ENCODE data around the gene HYAL3. TPM values are rescaled to one million over a fixed set of nuclear protein-coding genes. Genes with fewer than 3 reads are reported as not detected.

The HYAL3 gene
- total and polyA plus RNA-seq, 2 experiments from 2014 or later, result 2.4 to 7.1 TPM

GRCh38 chr3:50290161-50290641 is 9.0 kb downstream of the HYAL3 start:
- Histone ChIP-seq H3K27me3 (ENCODE audit: insufficient read depth) (no peaks in the 10 kb centered on the region), H4K20me1 (replicated peaks; ENCODE audit: insufficient read depth) (no peaks in the 10 kb centered on the region; the same call in 1 of the 2 replicates), H3K27ac (ENCODE audit: low read depth) (no peak overlapping the region), H3K4me3 (no peak overlapping the region), H3K4me2 (no peak overlapping the region), H3K4me1 (ENCODE audit: insufficient read depth) (peaks cover 5% of the 10 kb centered on the region), H3K9me2 (ENCODE audit: insufficient read depth) (no peaks in the 10 kb centered on the region), H3K79me2 (replicated peaks; ENCODE audit: insufficient read depth) (peaks cover 17% of the 10 kb centered on the region), H3K36me3 (ENCODE audit: insufficient read depth) (peaks cover 11% of the 10 kb centered on the region), H3F3A (replicated peaks; ENCODE audit: low read depth) (0 out of 2 replicates have a peak, but pooled peaks cover 4% of the 10 kb centered on the region), H2AFZ (no peak overlapping the region)
- Mint-ChIP-seq H3K4me3 (peak overlapping the region; percentile 86; the same call in 2 of the 3 replicates), H3K27me3 (ENCODE audit: insufficient read depth, low read depth, poor library complexity) (peaks cover 8% of the 10 kb centered on the region), H3K27ac (no peak overlapping the region), H3K9me3 (no peaks in the 10 kb centered on the region), H3K36me3 (ENCODE audit: low read depth) (peaks cover 47% of the 10 kb centered on the region), H3K4me1 (peaks cover 11% of the 10 kb centered on the region)
- DNase-seq (ENCODE audit: low spot score) (no peak), ATAC-seq (no peak)
- no peak for TF ChIP-seq JUNB (IDR thresholded peaks at IDR 0.05; ENCODE audit: unreplicated experiment)
- TF ChIP-seq CTCF (conservative IDR thresholded peaks at IDR 0.05; ENCODE audit: low read depth in 2 of 2), result no peak
- no peak for TF ChIP-seq ZNF331 (CRISPR knock-in tag; IDR thresholded peaks at IDR 0.05; ENCODE audit: low read depth)
- TF ChIP-seq POLR2AphosphoS5 (IDR thresholded peaks at IDR 0.05; ENCODE audit: low read depth), result no peak
- TF ChIP-seq ZNF462 (CRISPR knock-in tag; IDR thresholded peaks at IDR 0.05), result no peak
- TF ChIP-seq STAT1 (IDR thresholded peaks at IDR 0.05; ENCODE audit: unreplicated experiment), result no peak
- TF ChIP-seq EZH2 (IDR thresholded peaks at IDR 0.05; ENCODE audit: low read depth, unreplicated experiment), result no peak
- TF ChIP-seq EZH2phosphoT487 (IDR thresholded peaks at IDR 0.05; ENCODE audit: unreplicated experiment), result no peak
- no peak for TF ChIP-seq ETS1 (IDR thresholded peaks at IDR 0.05)
- TF ChIP-seq ZNF114 (CRISPR knock-in tag; IDR thresholded peaks at IDR 0.05), result no peak

Data from GM23338 (cell line).